Measurements from ENCODE around the gene BHLHA15. TPM values are rescaled to one million over a fixed set of nuclear protein-coding genes. Genes with fewer than 3 reads are reported as not detected.
A peak's percentile ranks its signal among the peaks of the same experiment; 100 is the strongest.

Gene BHLHA15
- total and polyA plus RNA-seq, 12 donors = 0.57 to 3.6 (median 1.6) TPM; not detected in 8

DNA sequence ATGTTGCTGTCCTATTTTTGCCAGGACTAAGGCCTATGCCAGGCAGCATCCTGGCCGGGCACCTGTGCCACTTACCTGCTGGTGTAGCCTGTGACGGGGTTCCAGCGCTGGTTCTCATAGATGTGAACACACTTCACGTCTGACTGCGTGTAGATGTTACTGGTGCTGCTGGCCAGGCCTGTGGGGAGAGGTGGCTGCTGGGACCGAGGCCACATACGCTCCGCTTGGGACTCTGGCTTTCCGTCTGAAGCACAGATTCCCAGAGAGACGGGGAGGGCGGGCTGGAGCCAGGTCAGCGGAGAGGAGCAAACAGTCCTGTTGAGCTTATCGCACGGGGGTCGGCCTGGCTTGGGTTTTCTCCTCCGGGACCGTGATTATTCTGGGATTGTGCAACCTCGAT, 16.7 kb downstream of the BHLHA15 start:
- no peaks in the 10 kb centered on the region for H3K36me3 ChIP-seq (replicated peaks in 1 of 2)
- H3K27me3 ChIP-seq = no peaks in the 10 kb centered on the region
- TF ChIP-seq POLR2A (IDR thresholded peaks at IDR 0.05) (no peak), CTCF (IDR thresholded peaks at IDR 0.05) (no peak)
- H3K4me1 ChIP-seq (replicated peaks in 1 of 2) = peaks cover 0 to 3% of the 10 kb centered on the region in 2 donors
- no peak overlapping the region for H3K4me3 ChIP-seq
- intact Hi-C loops (cut with DNase I) = no loop called here
- 91 to 96% (median 94%) methylated on average over 5 to 18 of the region's 18 CpGs for WGBS, 4 donors
- no peaks in the 10 kb centered on the region for H3K9me3 ChIP-seq (replicated peaks in 1 of 3)
- no peak for DNase-seq
- H3K27ac ChIP-seq = no peak overlapping the region

DNA sequence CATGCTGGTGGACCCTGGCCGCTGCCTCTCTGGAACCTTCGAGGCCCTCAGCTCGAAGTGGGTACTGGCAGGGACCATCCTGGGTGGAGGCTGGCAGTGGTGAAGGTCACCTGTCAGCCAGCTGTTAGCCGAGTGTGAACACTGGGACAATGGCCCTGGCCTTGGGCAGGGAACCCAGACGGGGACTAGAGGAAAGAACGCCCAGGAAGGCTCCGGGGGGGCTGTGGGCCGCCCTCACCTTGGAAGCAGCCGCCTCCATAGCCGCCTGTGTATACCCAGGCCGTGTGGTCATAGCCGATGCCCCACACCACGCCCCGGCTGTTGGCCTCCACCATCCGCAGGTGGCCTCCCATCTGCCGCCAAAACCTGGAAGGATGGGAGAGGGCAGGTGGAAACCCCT, 17.6 kb downstream of the BHLHA15 start:
- Histone ChIP-seq H3K9me3 (replicated peaks in 1 of 3) (no peaks in the 10 kb centered on the region), H3K4me1 (replicated peaks in 1 of 2) (peaks cover 0 to 3% of the 10 kb centered on the region in 2 donors), H3K4me3 (no peak overlapping the region), H3K27me3 (no peaks in the 10 kb centered on the region), H3K27ac (no peak overlapping the region), H3K36me3 (replicated peaks in 1 of 2) (no peaks in the 10 kb centered on the region)
- peak in 4 of 7 donors; percentile 14 to 47 (median 34) for DNase-seq
- intact Hi-C loops (cut with DNase I) = no loop called here
- TF ChIP-seq CTCF (IDR thresholded peaks at IDR 0.05) (no peak), POLR2A (IDR thresholded peaks at IDR 0.05) (no peak)
- 64 to 68% (median 65%) methylated on average over 10 to 16 of the region's 16 CpGs for WGBS, 4 donors

- DNase-seq = peak in 1 of 7 donors; percentile 13
- no peak for TF ChIP-seq CTCF (IDR thresholded peaks at IDR 0.05)
- no peak for TF ChIP-seq POLR2A (IDR thresholded peaks at IDR 0.05)
- WGBS, 4 donors = 87 to 93% (median 91%) methylated on average over 3 to 11 of the region's 11 CpGs
- intact Hi-C loops (cut with DNase I) = no loop called here
- H3K9me3 ChIP-seq (replicated peaks in 1 of 3) = no peaks in the 10 kb centered on the region
- H3K27ac ChIP-seq = no peak overlapping the region
- H3K4me1 ChIP-seq (replicated peaks in 1 of 2) = peaks cover 0 to 3% of the 10 kb centered on the region in 2 donors
- no peaks in the 10 kb centered on the region for H3K36me3 ChIP-seq (replicated peaks in 1 of 2)
- H3K27me3 ChIP-seq = no peaks in the 10 kb centered on the region
- no peak overlapping the region for H3K4me3 ChIP-seq
These were observed 18.2 kb downstream of the BHLHA15 start for GRCh38 chr7:98229441-98229840.

DNA sequence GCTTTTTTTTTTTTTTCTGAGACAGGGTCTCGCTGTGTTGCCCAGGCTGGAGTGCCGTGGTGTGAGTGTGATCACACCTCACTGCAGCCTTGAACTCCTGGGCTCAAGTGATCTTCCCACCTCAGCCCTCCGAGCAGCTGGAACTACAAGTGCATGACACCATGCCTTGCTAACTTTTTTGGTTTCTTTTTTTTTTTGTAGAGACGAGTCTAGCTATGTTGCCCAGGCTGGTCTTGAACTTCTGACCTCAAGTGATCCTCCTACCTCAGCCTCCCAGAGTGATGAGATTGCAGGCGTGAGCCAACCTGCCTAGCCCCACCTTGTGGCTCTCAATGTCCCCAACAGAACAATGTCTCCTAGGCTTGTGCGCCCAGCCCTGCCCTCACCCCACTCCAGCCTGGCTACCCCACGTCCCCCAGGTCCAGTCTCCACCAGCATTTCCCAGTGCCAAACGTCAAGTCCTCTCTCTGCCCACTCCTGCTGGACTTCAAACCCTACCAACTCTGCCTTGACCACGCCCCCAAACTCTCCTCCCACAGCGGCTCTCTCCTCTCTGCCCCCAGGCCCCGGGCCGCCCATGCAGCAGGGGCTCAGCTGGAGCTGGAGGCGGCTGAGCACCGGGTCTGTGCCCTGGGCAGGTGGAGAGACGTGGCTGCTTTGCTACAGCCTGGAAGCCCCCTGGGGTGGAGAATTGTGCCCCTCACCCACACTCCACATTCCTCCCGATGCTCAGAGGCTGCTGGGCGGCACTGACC, 18.9 kb downstream of the BHLHA15 start:
- no peak for DNase-seq
- peaks cover 0 to 3% of the 10 kb centered on the region in 2 donors for H3K4me1 ChIP-seq (replicated peaks in 1 of 2)
- no peaks in the 10 kb centered on the region for H3K27me3 ChIP-seq
- TF ChIP-seq CTCF (IDR thresholded peaks at IDR 0.05) (no peak), POLR2A (IDR thresholded peaks at IDR 0.05) (no peak)
- no peaks in the 10 kb centered on the region for H3K9me3 ChIP-seq (replicated peaks in 1 of 3)
- no peak overlapping the region for H3K27ac ChIP-seq
- no peak overlapping the region for H3K4me3 ChIP-seq
- WGBS, 4 donors = 92 to 94% (median 93%) methylated on average over 15 to 17 of the region's 17 CpGs
- intact Hi-C loops (cut with DNase I) = no loop called here
- H3K36me3 ChIP-seq (replicated peaks in 1 of 2) = no peaks in the 10 kb centered on the region
